ENCODE data around the gene CECR2. TPM values are rescaled to one million over a fixed set of nuclear protein-coding genes. Genes with fewer than 3 reads are reported as not detected.
A peak's percentile ranks its signal among the peaks of the same experiment; 100 is the strongest.

CECR2 gene
- total RNA-seq, 1 experiment from 2014 or later = 154 TPM

DNA sequence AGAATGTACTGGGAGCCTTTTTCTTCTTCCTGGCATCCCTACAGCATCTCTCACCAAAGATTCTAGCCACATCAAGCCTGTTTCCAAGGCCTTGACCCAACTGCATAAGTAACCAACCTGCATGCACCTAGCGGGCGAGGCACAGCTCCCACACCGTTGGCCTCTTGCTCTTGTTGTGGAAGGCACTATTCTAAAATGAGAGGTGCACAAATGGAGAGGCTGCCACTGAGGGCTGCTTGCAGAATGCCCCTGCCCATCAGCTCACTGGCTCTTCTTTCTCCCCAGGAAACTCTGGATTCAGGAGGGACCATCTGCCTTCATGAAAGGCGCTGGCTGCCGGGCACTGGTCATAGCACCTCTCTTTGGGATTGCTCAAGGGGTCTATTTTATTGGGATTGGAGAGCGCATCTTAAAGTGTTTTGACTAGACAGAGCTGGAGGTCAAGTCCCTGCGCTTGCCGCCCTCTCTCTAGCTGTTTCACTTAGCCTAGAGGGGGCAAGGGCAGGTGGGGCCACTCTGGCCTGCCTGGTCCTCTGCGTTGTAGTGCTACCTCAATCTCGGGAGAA lies 220.6 kb downstream of the CECR2 start:
- Histone ChIP-seq H2BK5ac (ENCODE audit: insufficient read length, low read length) (no peak overlapping the region), H2BK12ac (ENCODE audit: insufficient read length, low read depth, low read length) (no peak overlapping the region), H4K91ac (ENCODE audit: insufficient read length, low read depth, low read length) (no peak overlapping the region), H2AK5ac (ENCODE audit: insufficient read length, low read length) (no peak overlapping the region), H2AFZ (ENCODE audit: low read length) (no peak overlapping the region), H4K20me1 (ENCODE audit: control insufficient read depth, insufficient read depth, insufficient read length) (no peaks in the 10 kb centered on the region), H3K18ac (ENCODE audit: insufficient read length, low read depth, low read length) (no peak overlapping the region), H4K8ac (replicated peaks; ENCODE audit: insufficient read length, low read depth, low read length) (no peak overlapping the region), H2BK20ac (ENCODE audit: low read depth, low read length, poor library complexity, severe bottlenecking) (no peak overlapping the region), H3K4me2 (ENCODE audit: insufficient read depth, insufficient read length, low read length) (no peak overlapping the region), H3K9ac (ENCODE audit: extremely low read depth, insufficient read length, low read length) (no peak overlapping the region), H3K14ac (ENCODE audit: insufficient read depth, low read length) (no peak overlapping the region), H3K27ac (ENCODE audit: insufficient read length, low read depth, low read length) (no peak overlapping the region), H3K27me3 (ENCODE audit: insufficient read depth, low read length) (no peaks in the 10 kb centered on the region), H3T11ph (ENCODE audit: low read length) (no peak overlapping the region), H2BK120ac (ENCODE audit: low read depth, low read length, poor library complexity, severe bottlenecking) (no peak overlapping the region), H3K4me1 (ENCODE audit: insufficient read depth, low read length) (no peaks in the 10 kb centered on the region), H4K5ac (ENCODE audit: insufficient read length, low read depth, low read length) (no peak overlapping the region), H3K56ac (ENCODE audit: insufficient read length, low read depth, low read length) (no peak overlapping the region), H3K4ac (ENCODE audit: low read depth, low read length) (no peak overlapping the region), H3K23me2 (ENCODE audit: insufficient read length, low read depth, low read length, poor library complexity, severe bottlenecking) (no peaks in the 10 kb centered on the region), H3K23ac (ENCODE audit: insufficient read length, low read depth, low read length) (no peak overlapping the region), H3K79me2 (ENCODE audit: insufficient read depth, low read length) (no peaks in the 10 kb centered on the region), H3K9me3 (ENCODE audit: control insufficient read depth, low read depth, low read length) (no peaks in the 10 kb centered on the region), H2BK15ac (ENCODE audit: low read depth, low read length) (no peak overlapping the region), H3K79me1 (ENCODE audit: insufficient read depth, low read depth, low read length, poor library complexity, severe bottlenecking) (no peaks in the 10 kb centered on the region)
- no peaks in the 10 kb centered on the region for H3K27me3 Mint-ChIP-seq (ENCODE audit: low read depth)
- H3K36me3 Mint-ChIP-seq (ENCODE audit: insufficient read depth in 1 of 3, low read depth in 3 of 3) = peaks cover 33 to 51% (median 39%) of the 10 kb centered on the region in 3 experiments
- peak overlapping the region; percentile 14 to 73 (median 49); a peak in 3 of 7 replicates for H3K27ac Mint-ChIP-seq
- H3K4me3 Mint-ChIP-seq = no peak overlapping the region
- no peak for TF ChIP-seq CTCF (conservative IDR thresholded peaks at IDR 0.05)
- DNase-seq = no peak
- peaks cover 0 to 2% of the 10 kb centered on the region in 2 experiments; a peak in 1 of 4 replicates for H3K4me1 Mint-ChIP-seq
- no CpG with 5 or more reads among the region's 10 CpGs for WGBS (ENCODE audit: extremely low coverage, insufficient read length, low lambda C conversion rate)
- no peaks in the 10 kb centered on the region for H3K9me3 Mint-ChIP-seq
